ENCODE results near the gene ZNF148.

DNA sequence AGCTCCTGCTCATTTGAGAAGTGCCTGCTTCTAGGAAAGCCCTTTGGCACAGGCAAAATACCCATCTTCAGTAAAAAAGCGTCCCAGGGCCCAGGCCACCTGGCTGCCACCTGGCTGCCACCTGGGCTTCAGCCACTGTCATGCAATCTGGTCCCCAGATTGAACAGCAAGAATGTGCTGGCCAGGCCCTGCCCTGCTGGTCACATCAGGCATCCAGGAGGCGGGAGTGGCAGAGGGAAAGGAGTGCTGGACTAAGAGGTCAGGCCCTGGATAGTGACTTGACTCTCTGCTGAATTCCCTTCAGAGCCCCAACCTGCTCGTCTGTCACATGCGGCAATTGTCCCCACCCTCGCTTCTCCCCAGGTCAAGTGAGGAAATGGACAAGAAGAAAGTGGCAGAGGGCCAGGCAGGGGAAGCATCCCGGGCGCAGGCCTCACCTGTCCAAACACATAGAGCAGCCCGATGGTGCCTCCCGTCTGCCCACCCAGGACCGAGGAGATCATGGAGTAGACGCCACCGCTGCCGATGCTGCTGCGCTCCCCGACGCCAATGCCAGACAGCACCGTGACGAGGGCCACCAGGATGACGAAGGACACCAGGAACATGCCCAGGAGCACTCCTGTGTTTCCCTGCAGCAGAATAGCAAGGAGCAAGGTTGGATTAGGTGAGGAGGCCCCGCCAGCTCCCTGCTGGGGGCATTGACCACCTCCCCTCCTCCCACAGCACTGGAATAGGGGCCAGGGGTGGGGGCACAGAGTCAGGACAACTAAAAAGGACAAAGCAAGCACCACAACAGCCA, 188.1 kb downstream of the ZNF148 start:
- TF ChIP-seq EZH2 (IDR thresholded peaks at IDR 0.05; ENCODE audit: borderline replicate concordance, low read depth, low read length, poor library complexity, severe bottlenecking) (no peak), CTCF (conservative IDR thresholded peaks at IDR 0.05; ENCODE audit: low read depth, low read length) (no peak)
